Coronary artery (tissue), 2 donors: Measurements from ENCODE around the gene ABCB8.

Source experiments
- DNase-seq: peaks from one replicate; pipeline ENCODE4 v3.0.0-alpha.2; 2017; ENCODE audit warnings: low spot score
- H3K27ac ChIP-seq, 2 donors: fragments of 200-600 bp; sonication (generic); one replicate each; pipeline ENCODE4 v1.5.1; 2016 to 2019
- H3K4me3 ChIP-seq: fragments of 200-600 bp; sonication (generic); 2 replicates; pipeline ENCODE4 v1.5.1; 2016; ENCODE audit warnings: mild to moderate bottlenecking, moderate library complexity
- TF ChIP-seq, protein P1 (sequence below): fragments of 200-600 bp; sonication (generic); IDR thresholded peaks from one replicate; pipeline ENCODE4 v1.5.1; 2019; ENCODE audit warnings: antibody characterized with exemption

Gene ABCB8

DNA sequence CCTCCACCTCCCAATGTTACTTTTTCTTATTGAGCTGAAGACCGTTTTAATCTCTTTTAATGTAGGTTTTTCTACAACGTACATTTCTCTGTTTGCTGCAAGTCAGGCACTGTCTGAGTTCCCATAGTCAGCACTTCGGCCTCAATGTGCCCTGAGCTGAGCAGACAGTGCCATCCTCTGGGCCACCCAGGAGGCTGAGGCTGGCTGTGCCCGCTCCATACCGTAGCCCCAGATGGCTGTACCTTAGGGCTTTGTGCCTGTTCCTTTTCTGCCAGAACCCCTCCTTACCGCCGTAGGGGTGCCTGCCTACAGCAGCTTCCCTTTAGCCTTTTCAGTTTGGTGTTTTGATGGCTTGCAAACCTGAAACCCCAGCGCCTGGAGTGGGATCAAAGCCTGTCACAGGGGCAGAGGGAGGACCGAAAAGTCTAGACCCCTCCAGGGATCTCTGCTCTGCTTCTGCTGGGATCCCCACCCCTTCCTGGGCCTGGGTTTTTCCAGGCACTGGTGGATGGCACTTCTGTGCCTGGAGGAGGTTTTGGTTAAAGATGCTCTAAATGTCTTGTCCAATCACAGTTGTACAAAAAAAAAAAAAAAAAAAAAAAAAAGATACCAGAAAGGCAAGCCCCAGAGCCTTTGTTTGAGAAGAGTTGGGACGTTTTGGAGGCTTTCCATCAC is 67.0 kb downstream of the ABCB8 start:
- Histone ChIP-seq H3K4me3 (no peak overlapping the region), H3K27ac (no peak overlapping the region)
- DNase-seq, result no peak
- TF ChIP-seq, protein P1, sequence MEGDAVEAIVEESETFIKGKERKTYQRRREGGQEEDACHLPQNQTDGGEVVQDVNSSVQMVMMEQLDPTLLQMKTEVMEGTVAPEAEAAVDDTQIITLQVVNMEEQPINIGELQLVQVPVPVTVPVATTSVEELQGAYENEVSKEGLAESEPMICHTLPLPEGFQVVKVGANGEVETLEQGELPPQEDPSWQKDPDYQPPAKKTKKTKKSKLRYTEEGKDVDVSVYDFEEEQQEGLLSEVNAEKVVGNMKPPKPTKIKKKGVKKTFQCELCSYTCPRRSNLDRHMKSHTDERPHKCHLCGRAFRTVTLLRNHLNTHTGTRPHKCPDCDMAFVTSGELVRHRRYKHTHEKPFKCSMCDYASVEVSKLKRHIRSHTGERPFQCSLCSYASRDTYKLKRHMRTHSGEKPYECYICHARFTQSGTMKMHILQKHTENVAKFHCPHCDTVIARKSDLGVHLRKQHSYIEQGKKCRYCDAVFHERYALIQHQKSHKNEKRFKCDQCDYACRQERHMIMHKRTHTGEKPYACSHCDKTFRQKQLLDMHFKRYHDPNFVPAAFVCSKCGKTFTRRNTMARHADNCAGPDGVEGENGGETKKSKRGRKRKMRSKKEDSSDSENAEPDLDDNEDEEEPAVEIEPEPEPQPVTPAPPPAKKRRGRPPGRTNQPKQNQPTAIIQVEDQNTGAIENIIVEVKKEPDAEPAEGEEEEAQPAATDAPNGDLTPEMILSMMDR, result no peak

GRCh38 chr7:151095828-151096475 is 67.7 kb downstream of the ABCB8 start:
- H3K27ac ChIP-seq, result no peak overlapping the region
- no peak overlapping the region for H3K4me3 ChIP-seq
- no peak for DNase-seq
- TF ChIP-seq, protein P1, result no peak
